ENCODE results near the gene SLC36A2.
"Not testable (repeated sequence)": the region's sequence is repeated elsewhere in the genome, so short reads cannot be mapped to it uniquely, and the experiment has no call there.

Gene SLC36A2

DNA sequence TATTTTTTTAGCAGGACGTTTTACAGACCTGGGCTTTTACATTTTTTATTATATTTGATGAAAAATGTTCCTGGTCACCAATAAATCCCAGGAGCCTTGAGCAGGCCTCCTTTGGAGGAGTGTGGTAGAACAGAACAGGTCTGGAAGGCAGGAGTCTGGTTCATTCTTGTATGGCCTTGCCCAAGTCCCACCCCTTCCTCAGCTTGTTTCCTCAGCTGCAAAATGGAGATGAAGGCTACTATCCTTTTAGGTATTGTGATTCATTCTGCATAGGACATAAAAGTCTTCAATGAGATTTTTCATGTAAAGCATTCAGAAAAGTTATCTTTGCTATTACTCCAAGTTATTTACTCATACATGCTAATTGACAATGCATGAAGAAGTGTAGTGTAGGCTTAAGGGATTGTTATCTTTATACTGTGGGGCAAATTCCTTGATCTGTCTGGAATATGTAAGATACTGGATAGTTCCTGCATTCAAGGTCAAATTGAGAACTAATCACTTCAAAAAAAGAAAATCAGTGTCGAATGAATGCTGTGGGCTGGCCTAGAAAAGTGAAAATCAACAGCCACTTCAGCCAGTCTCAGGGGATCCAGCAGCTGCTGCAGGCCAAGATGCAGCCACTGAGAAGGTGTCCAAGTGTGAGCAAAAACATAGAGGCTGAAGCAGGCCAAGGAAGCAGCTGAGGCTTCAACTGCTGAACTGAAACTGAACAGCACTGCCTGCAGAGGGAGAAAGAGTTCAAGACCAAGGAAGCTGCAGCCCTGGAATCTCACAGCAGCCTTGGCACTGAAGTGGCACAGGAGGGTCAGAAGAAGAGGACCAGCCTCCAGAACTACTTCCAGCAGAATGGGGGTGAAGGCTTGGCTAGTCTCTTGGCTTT is 28.3 kb downstream of the SLC36A2 start:
- no peaks in the 10 kb centered on the region for H3K36me3 ChIP-seq (ENCODE audit: insufficient read depth, low read length)
- TF ChIP-seq POLR2AphosphoS5 (IDR thresholded peaks at IDR 0.05; ENCODE audit: borderline replicate concordance, low read depth, low read length) = no peak
- no peak for TF ChIP-seq FOXP2 (optimal IDR thresholded peaks at IDR 0.05; ENCODE audit: control extremely low read depth, extremely low read length, insufficient read depth)
- no peak for TF ChIP-seq EZH2 (IDR thresholded peaks at IDR 0.05)
- H3K27ac ChIP-seq = peak overlapping the region; percentile 14; the same call in 1 of the 2 replicates
- no peak for DNase-seq (ENCODE audit: low read depth, low spot score)
- no peak overlapping the region for H3K4me3 ChIP-seq
- H3K9me3 ChIP-seq (ENCODE audit: low read depth, low read length) = no peaks in the 10 kb centered on the region
- H3K9ac ChIP-seq (ENCODE audit: insufficient read length) = no peak overlapping the region

DNA sequence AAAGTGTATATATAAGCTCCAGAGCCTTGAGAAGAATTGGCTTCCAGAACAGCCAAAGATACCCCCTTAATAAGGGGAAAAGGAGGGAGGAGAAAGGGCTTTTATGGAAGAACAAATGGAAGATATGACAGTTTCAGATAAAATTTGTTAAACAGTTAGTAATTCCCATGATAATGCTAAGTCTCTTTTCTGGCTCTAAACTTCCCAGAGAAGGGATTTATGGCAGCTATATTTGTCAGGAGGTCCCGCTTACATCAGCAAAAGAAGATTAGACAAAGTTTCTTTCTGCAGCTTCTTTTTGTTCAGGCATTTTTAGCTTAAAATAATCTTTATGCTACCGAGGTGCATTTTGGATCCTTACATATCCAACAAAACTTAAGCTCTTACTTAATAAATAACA is 29.5 kb downstream of the SLC36A2 start:
- H3K27ac ChIP-seq = peak overlapping the region; percentile 54; the same call in 1 of the 2 replicates
- TF ChIP-seq EZH2 (IDR thresholded peaks at IDR 0.05) = no peak
- H3K36me3 ChIP-seq (ENCODE audit: insufficient read depth, low read length) = no peaks in the 10 kb centered on the region
- H3K9ac ChIP-seq (ENCODE audit: insufficient read length) = no peak overlapping the region
- H3K9me3 ChIP-seq (ENCODE audit: low read depth, low read length) = no peaks in the 10 kb centered on the region
- DNase-seq (ENCODE audit: low read depth, low spot score) = no peak
- H3K4me3 ChIP-seq = peak overlapping the region; percentile 33; the same call in 1 of the 2 replicates

DNA sequence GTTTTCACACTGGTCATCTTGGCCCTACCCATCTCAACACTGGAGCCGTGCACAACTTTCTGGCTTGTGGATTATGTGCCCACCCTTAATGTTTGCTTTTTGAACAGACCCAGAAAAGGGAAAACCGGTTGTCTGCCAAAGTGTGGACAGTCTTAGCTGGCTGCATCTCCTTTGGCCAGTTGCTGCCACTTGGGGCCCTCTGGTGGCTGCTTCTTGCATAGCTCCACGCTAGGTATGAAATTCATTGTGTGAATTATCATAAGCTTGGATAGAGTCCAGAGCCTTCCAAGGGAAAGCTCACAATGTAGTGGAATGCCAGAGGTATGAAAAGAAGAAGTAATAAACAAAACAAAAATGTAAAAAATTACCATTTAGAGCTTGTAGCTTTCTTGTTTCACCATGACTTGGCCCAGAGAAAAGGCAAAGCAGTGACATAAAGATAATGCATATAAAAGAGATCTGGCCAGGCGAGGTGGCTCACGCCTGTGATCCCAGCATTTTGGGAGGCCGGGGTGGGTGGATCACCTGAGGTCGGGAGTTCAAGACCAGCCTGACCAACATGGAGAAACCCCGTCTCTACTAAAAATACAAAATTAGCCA is 31.3 kb downstream of the SLC36A2 start:
- TF ChIP-seq POLR2AphosphoS5 (IDR thresholded peaks at IDR 0.05; ENCODE audit: borderline replicate concordance, low read depth, low read length) = no peak
- TF ChIP-seq EZH2 (IDR thresholded peaks at IDR 0.05) = no peak
- no peak for TF ChIP-seq FOXP2 (optimal IDR thresholded peaks at IDR 0.05; ENCODE audit: control extremely low read depth, extremely low read length, insufficient read depth)
- H3K4me3 ChIP-seq = no peak overlapping the region
- no peaks in the 10 kb centered on the region for H3K9me3 ChIP-seq (ENCODE audit: low read depth, low read length)
- H3K27ac ChIP-seq = no peak overlapping the region
- no peak for DNase-seq (ENCODE audit: low read depth, low spot score)
- H3K36me3 ChIP-seq (ENCODE audit: insufficient read depth, low read length) = no peaks in the 10 kb centered on the region
- no peak overlapping the region for H3K9ac ChIP-seq (ENCODE audit: insufficient read length)

DNA sequence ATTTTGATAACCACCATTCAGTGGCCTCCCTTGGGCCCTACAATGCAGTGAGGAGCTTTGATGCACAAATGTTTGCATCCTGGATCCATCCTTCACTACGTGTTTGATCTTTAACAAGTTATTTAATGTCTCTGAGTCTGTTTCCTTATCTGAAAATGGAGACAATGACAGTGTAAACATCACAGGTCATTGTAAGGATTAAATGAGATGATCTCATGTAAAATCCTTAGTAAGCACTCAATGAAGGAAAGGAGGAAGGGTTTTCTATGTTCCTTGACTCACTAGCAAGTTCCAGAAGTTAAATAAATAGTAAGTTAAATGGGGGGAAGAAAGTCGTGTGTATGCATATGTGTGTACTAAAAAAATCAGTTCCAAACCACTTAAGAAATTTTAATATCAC is 34.0 kb downstream of the SLC36A2 start:
- TF ChIP-seq FOXP2 (optimal IDR thresholded peaks at IDR 0.05; ENCODE audit: control extremely low read depth, extremely low read length, insufficient read depth) (no peak), EZH2 (IDR thresholded peaks at IDR 0.05) (no peak), POLR2AphosphoS5 (IDR thresholded peaks at IDR 0.05; ENCODE audit: borderline replicate concordance, low read depth, low read length) (no peak)
- no peak for DNase-seq (ENCODE audit: low read depth, low spot score)
- Histone ChIP-seq H3K27ac (no peak overlapping the region), H3K9me3 (ENCODE audit: low read depth, low read length) (no peaks in the 10 kb centered on the region), H3K4me3 (no peak overlapping the region), H3K36me3 (ENCODE audit: insufficient read depth, low read length) (no peaks in the 10 kb centered on the region), H3K9ac (ENCODE audit: insufficient read length) (no peak overlapping the region)

DNA sequence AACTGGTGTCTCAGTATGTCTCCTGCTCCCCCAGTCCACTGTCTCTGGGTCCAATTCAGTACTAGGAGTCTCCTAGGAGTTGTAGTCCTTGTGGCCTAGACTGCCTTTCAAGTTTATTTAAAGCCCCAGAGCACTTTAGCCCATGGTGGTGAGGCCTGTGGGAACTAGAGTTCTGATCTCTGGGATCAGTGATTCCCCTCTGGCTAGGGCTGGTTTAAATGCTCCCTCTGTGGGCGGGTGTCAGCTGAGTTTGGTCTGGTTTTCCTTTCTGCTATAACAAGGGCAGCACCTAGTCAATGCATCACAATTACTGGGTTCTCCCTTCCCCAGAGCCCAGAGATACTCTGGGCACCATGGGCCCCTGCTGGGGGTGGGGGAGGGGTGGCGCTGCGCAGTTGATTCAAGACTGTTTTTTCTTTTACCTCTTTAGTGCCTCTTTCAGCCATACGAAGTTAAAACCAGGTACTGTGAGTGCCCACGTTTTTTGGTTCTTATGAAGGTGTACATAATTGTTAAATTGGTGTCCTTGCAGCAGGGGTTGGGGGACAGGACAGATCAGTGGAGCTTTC is 34.5 kb downstream of the SLC36A2 start:
- DNase-seq (ENCODE audit: low read depth, low spot score) = no peak
- no peak overlapping the region for H3K4me3 ChIP-seq
- no peak overlapping the region for H3K9ac ChIP-seq (ENCODE audit: insufficient read length)
- H3K9me3 ChIP-seq (ENCODE audit: low read depth, low read length) = no peaks in the 10 kb centered on the region
- no peaks in the 10 kb centered on the region for H3K36me3 ChIP-seq (ENCODE audit: insufficient read depth, low read length)
- H3K27ac ChIP-seq = no peak overlapping the region
- TF ChIP-seq POLR2AphosphoS5 (IDR thresholded peaks at IDR 0.05; ENCODE audit: borderline replicate concordance, low read depth, low read length) = no peak

DNA sequence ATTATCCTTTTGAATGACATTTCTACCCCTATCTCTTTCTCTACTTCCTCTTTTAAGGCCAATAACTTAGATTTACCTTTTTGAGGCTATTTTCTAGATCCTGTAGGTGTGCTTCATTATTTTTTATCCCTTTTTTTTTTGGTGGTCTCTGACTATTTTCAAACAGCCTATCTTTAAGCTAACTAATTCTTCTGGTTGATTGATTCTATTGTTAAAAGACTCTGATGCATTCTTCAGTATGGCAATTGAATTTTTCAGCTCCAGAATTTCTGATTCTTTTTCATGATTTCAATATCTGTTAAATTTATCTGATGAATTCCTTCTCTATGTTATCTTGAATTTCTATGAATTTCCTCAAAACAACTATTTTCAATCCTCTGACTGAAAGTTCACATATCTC is 36.4 kb downstream of the SLC36A2 start:
- Histone ChIP-seq H3K36me3 (ENCODE audit: insufficient read depth, low read length) (no peaks in the 10 kb centered on the region), H3K27ac (no peak overlapping the region), H3K4me3 (no peak overlapping the region), H3K9ac (ENCODE audit: insufficient read length) (no peak overlapping the region), H3K9me3 (ENCODE audit: low read depth, low read length) (no peaks in the 10 kb centered on the region)
- TF ChIP-seq EZH2 (IDR thresholded peaks at IDR 0.05) = no peak
- TF ChIP-seq POLR2AphosphoS5 (IDR thresholded peaks at IDR 0.05; ENCODE audit: borderline replicate concordance, low read depth, low read length) = no peak
- no peak for TF ChIP-seq FOXP2 (optimal IDR thresholded peaks at IDR 0.05; ENCODE audit: control extremely low read depth, extremely low read length, insufficient read depth)
- DNase-seq (ENCODE audit: low read depth, low spot score) = no peak

DNA sequence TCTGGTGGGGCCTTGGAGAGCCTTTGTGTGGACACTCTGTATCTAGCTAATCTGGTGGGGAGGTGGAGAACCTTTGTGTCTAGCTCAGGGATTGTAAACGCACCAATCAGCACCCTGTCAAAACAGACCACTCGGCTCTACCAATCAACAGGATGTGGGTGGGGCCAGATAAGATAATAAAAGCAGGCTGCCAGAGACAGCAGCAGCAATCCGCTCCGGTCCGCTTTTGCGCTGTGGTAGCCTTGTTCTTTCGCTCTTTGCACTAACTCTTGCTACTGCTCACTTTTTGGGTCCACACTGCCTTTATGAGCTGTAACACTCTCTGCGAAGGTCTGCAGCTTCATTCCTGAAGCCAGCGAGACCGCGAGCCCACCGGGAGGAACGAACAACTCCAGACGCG is 37.5 kb downstream of the SLC36A2 start:
- DNase-seq (ENCODE audit: low read depth, low spot score); H3K4me3 ChIP-seq; H3K9ac ChIP-seq (ENCODE audit: insufficient read length); H3K27ac ChIP-seq; H3K9me3 ChIP-seq (ENCODE audit: low read depth, low read length); H3K36me3 ChIP-seq (ENCODE audit: insufficient read depth, low read length): not testable (repeated sequence)

DNA sequence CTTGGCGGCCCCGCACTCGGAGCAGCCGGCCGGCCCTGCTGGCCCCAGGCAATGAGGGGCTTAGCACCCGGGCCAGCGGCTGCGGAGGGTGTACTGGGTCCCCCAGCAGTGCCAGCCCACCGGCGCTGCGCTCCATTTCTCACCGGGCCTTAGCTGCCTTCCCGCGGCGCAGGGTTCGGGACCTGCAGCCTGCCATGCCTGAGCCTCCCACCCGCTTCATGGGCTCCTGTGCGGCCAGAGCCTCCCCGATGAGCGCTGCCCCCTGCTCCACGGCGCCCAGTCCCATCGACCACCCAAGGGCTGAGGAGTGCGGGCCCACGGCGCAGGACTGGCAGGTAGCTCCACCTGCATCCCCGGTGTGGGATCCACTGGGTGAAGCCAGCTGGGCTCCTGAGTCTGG is 38.1 kb downstream of the SLC36A2 start:
- not testable (repeated sequence) for H3K9ac ChIP-seq (ENCODE audit: insufficient read length); H3K27ac ChIP-seq; H3K4me3 ChIP-seq; H3K36me3 ChIP-seq (ENCODE audit: insufficient read depth, low read length); DNase-seq (ENCODE audit: low read depth, low spot score); H3K9me3 ChIP-seq (ENCODE audit: low read depth, low read length)

DNA sequence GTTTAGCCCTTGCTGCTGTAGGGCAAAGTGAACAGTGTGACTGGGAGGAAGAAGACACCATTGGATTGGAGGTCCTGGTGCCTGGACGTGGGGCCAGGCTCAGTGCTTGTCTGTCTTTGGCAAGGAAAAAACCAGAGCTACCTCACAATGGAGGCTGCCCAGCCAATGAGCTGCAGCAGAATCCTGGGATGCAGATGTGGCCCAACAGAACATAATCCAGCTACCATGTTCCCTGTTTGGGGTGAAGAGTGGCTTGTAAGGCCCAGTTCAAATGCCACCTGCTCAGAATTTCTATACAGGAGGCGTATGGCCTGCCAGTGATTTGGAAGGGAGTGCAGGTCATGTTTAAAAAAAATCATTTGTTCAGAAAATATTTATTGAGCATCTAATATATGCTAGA is 43.7 kb downstream of the SLC36A2 start, which contains the start of gene SLC36A3:
Gene SLC36A3 (minus strand): TSS at position 101 of the 400 bp plus-strand sequence. CDS start 412 bp downstream, outside the sequence.
- Histone ChIP-seq H3K9me3 (ENCODE audit: low read depth, low read length) (no peaks in the 10 kb centered on the region), H3K4me3 (no peak within 1 kb of the TSS), H3K27ac (no peak within 1 kb of the TSS), H3K9ac (ENCODE audit: insufficient read length) (no peak within 1 kb of the TSS), H3K36me3 (ENCODE audit: insufficient read depth, low read length) (no peaks in the 10 kb centered on the region)
- no peak for DNase-seq (ENCODE audit: low read depth, low spot score)
- no peak for TF ChIP-seq EZH2 (IDR thresholded peaks at IDR 0.05)

Measured in SK-N-MC (cell line).